Heart left ventricle (tissue), 16 donors: ENCODE results near the gene WARS2. TPM values are rescaled to one million over a fixed set of nuclear protein-coding genes. Genes with fewer than 3 reads are reported as not detected.

ENCODE experiments used
- ATAC-seq, 4 donors: fragments of 200-7000 bp; cut with Tn5 transposase; one replicate each; pipeline ENCODE4 v1.9.1; 2020 to 2022; ENCODE audit warnings: moderate library complexity in 4 of 4, mild to moderate bottlenecking in 3 of 4, moderate number of reproducible peaks in 1 of 4
- DNase-seq, 5 donors: peaks; one replicate each; pipeline ENCODE4 v3.0.0-alpha.2; 2020
- H3K27ac ChIP-seq, 12 donors: fragments of 200-600 bp; sonication (generic) in 4 of 12; one replicate each; pipeline versions ENCODE4 v1.5.0 to v1.8.0; 2016 to 2022; ENCODE audit warnings: mild to moderate bottlenecking in 2 of 12
- H3K27me3 ChIP-seq, 9 donors: fragments of 200-600 bp; sonication (generic) in 2 of 9; one replicate each; pipeline versions ENCODE4 v1.5.1 to v1.8.0; 2016 to 2022; ENCODE audit warnings: mild to moderate bottlenecking in 3 of 9
- H3K36me3 ChIP-seq, 9 donors: fragments of 200-600 bp; sonication (generic) in 2 of 9; one replicate each; pipeline versions ENCODE4 v1.5.0 to v1.8.0; 2018 to 2022; ENCODE audit warnings: mild to moderate bottlenecking in 2 of 9
- H3K4me1 ChIP-seq, 12 donors: fragments of 200-600 bp; sonication (generic) in 4 of 12; one replicate each; pipeline versions ENCODE4 v1.5.0 to v1.8.0; 2016 to 2022; ENCODE audit warnings: mild to moderate bottlenecking in 3 of 12
- H3K4me3 ChIP-seq, 12 donors: fragments of 200-600 bp; sonication (generic) in 4 of 12; one replicate each; pipeline versions ENCODE4 v1.5.0 to v1.8.0; 2017 to 2022; ENCODE audit warnings: mild to moderate bottlenecking in 9 of 12, moderate library complexity in 4 of 12
- H3K9me3 ChIP-seq, 12 donors: fragments of 200-600 bp; sonication (generic) in 4 of 12; one replicate each; pipeline versions ENCODE4 v1.5.0 to v1.8.0; 2016 to 2022; ENCODE audit warnings: mild to moderate bottlenecking in 1 of 12
- CTCF ChIP-seq, 12 donors: fragments of 200-600 bp; sonication (generic) in 4 of 12; IDR thresholded peaks; one replicate each; pipeline versions ENCODE4 v1.5.0 to v1.8.0; 2018 to 2022; ENCODE audit warnings: antibody characterized with exemption in 12 of 12, mild to moderate bottlenecking in 5 of 12
- POLR2A ChIP-seq, 2 donors: fragments of 450-650 bp; IDR thresholded peaks; one replicate each; pipeline ENCODE4 v1.6.1; 2017; ENCODE audit warnings: antibody characterized with exemption in 2 of 2, mild to moderate bottlenecking in 2 of 2, moderate library complexity in 2 of 2
- WGBS, 4 donors: extraction: QIAGEN DNeasy Blood & Tissue Kit in 2 of 4; methylation state at CpG; one replicate each; pipeline versions ENCODE4 v1.1.5 to v1.1.7; 2013 to 2018; 5-methylcytosine and 5-hydroxymethylcytosine counted together
- intact Hi-C, 10 donors: fragments of 100-400 bp; cut with DNase I; formaldehyde crosslinking; loops; one replicate each; pipeline versions ENCODE4 v1.11.1 to v1.14.2; 2022
- polyA plus RNA-seq, 2 donors: library from polyadenylated mRNA; stranded (reverse); fragments of 200-250 nt; gene quantifications; one replicate each; pipeline ENCODE4 v1.2.3, GENCODE V29; 2013
- total RNA-seq, 9 donors: library from RNA; depleted of rRNA in 2 of 9; stranded (reverse); fragments of >200 nt in 2 of 9; fragmentation: NEBNext Ultra II Directional in 3 of 9; extraction: Animal tissue kit (Norgen Biotek cat#: 25700) in 3 of 9; gene quantifications; one replicate each; pipeline versions ENCODE4 v1.1.0 to v1.2.4, GENCODE V29; 2016 to 2023
- donor health status: ischemic (EF 13 %, LVEDD 7.1; RV severe dilation, severe dysfunction).
- donor health status: healthy with polysubstance abuse.
- donor health status: DM: no; HTN: yes; CAD: no.
- donor health status: DM: no; HTN: no; CAD: no.
- donor health status: ischemic (EF 25% LVEDD 6.9; RV normal size, moderate dysfunction).
- donor health status: ischemic (EF 25% LVEDD 5.7; RV mildly dilated, moderate dysfunction).
- donor health status: healthy.
- donor health status: DM: yes; HTN: yes; CAD: no.
- donor health status: ischemic (EF 35%, LVEDD 5.7; RV mildly dilated, moderate dysfunction).
- donor health status: nonischemic (EF 11% LVEDD 7.7; RV severe dilation, severe dysfunction).
- donor health status: DM: yes; HTN: yes; CAD: no.
- donor health status: PGD.
- donor health status: ischemic (EF 29% LVEDD 5.4; RV normal size, mild dysfunction).
- donor health status: nonischemic (EF 23%, LVEDD 6.1; RV moderate dilation, normal function).

WARS2 gene
- total and polyA plus RNA-seq, 11 donors: 3.9 to 15.5 (median 11.9) TPM

- 92 to 98% (median 94%) methylated on average over 2 of the region's 2 CpGs for WGBS, 4 donors
- no peak overlapping the region for H3K4me3 ChIP-seq
- H3K27me3 ChIP-seq: peaks cover 19 to 44% (median 29%) of the 10 kb centered on the region in 9 donors
- no peak for ATAC-seq
- peaks cover 0 to 32% (median 17%) of the 10 kb centered on the region in 12 donors for H3K4me1 ChIP-seq
- TF ChIP-seq POLR2A (IDR thresholded peaks at IDR 0.05): no peak
- no peak for TF ChIP-seq CTCF (IDR thresholded peaks at IDR 0.05)
- H3K36me3 ChIP-seq: no peaks in the 10 kb centered on the region
- no peaks in the 10 kb centered on the region for H3K9me3 ChIP-seq
- no peak for DNase-seq
- intact Hi-C loops: loop anchor here in 3 of 10 donors (5.0 to 10.0 kb wide), 3 partner anchors 784 to 856 kb away; no protein-coding TSS in a partner anchor
- H3K27ac ChIP-seq: no peak overlapping the region
Observed at GRCh38 chr1:119011116-119011515, 129.3 kb downstream of the WARS2 start.

- peaks cover 25 to 53% (median 38%) of the 10 kb centered on the region in 9 donors for H3K27me3 ChIP-seq
- no peak for DNase-seq
Observed at GRCh38 chr1:119010201-119010600, 130.3 kb downstream of the WARS2 start.

GRCh38 chr1:119009312-119009655, 131.2 kb downstream of the WARS2 start:
- DNase-seq: no peak
- TF ChIP-seq POLR2A (IDR thresholded peaks at IDR 0.05): no peak
- no peak for TF ChIP-seq CTCF (IDR thresholded peaks at IDR 0.05)
- WGBS, 4 donors: 13 to 21% (median 16%) methylated on average over 2 of the region's 2 CpGs
- Histone ChIP-seq H3K4me3 (no peak overlapping the region), H3K27me3 (peaks cover 25 to 62% (median 47%) of the 10 kb centered on the region in 9 donors), H3K9me3 (no peaks in the 10 kb centered on the region), H3K36me3 (no peaks in the 10 kb centered on the region), H3K27ac (no peak overlapping the region), H3K4me1 (peaks cover 0 to 32% (median 17%) of the 10 kb centered on the region in 12 donors)
- ATAC-seq: no peak
- intact Hi-C loops: loop anchor here in 9 of 10 donors (2.0 to 10.0 kb wide), 8 partner anchors 704 to 858 kb away; no protein-coding TSS in a partner anchor

More at GRCh38 chr1:119010201-119010600, 130.3 kb downstream of the WARS2 start:
- H3K4me3 ChIP-seq: no peak overlapping the region
- WGBS, 4 donors: 58 to 77% (median 64%) methylated on average over 1 of the region's 1 CpG
- no peak for ATAC-seq
- no peak overlapping the region for H3K27ac ChIP-seq
- no peaks in the 10 kb centered on the region for H3K9me3 ChIP-seq
- no peak for TF ChIP-seq POLR2A (IDR thresholded peaks at IDR 0.05)
- no peak for TF ChIP-seq CTCF (IDR thresholded peaks at IDR 0.05)
- H3K36me3 ChIP-seq: no peaks in the 10 kb centered on the region
- peaks cover 0 to 32% (median 17%) of the 10 kb centered on the region in 12 donors for H3K4me1 ChIP-seq
- intact Hi-C loops: loop anchor here in 3 of 10 donors (5.0 to 10.0 kb wide), 3 partner anchors 783 to 855 kb away; no protein-coding TSS in a partner anchor

- intact Hi-C loops: loop anchor here in 9 of 10 donors (2.0 to 10.0 kb wide), 8 partner anchors 704 to 858 kb away; no protein-coding TSS in a partner anchor
- 4 to 6% (median 5%) methylated on average over 17 to 22 of the region's 22 CpGs for WGBS, 4 donors
- ATAC-seq (peak in 3 of 4 donors; percentile 44 to 85 (median 73)), DNase-seq (no peak)
- H3K36me3 ChIP-seq: no peaks in the 10 kb centered on the region
- peaks cover 0 to 32% (median 17%) of the 10 kb centered on the region in 12 donors for H3K4me1 ChIP-seq
- H3K9me3 ChIP-seq: no peaks in the 10 kb centered on the region
- TF ChIP-seq CTCF (IDR thresholded peaks at IDR 0.05): peak; percentile 48 to 73 (median 60)
- TF ChIP-seq POLR2A (IDR thresholded peaks at IDR 0.05): no peak
- H3K27me3 ChIP-seq: peaks cover 30 to 68% (median 53%) of the 10 kb centered on the region in 9 donors
- no peak overlapping the region for H3K27ac ChIP-seq
- H3K4me3 ChIP-seq: peak overlapping the region; percentile 8 to 46 (median 32)
Observed at GRCh38 chr1:119008483-119009311, 131.8 kb downstream of the WARS2 start.
